CD4-positive, CD25-positive, alpha-beta regulatory T cell (primary cell): Measurements from ENCODE around the gene COP1. TPM values are rescaled to one million over a fixed set of nuclear protein-coding genes. Genes with fewer than 3 reads are reported as not detected.

Source experiments
- ATAC-seq, 2 donors: fragments of 150-1000 bp; cut with Tn5 transposase; one replicate each; pipeline ENCODE4 v1.10.0; 2021; ENCODE audit warnings: low read depth in 2 of 2, moderate number of reproducible peaks in 2 of 2, moderate library complexity in 1 of 2
- DNase-seq, 3 donors: peaks; one replicate each; pipeline versions ENCODE4 v3.0.0 to v3.0.0-alpha.2; 2012 to 2022; ENCODE audit warnings: mixed read lengths in 1 of 3
- H3K27ac ChIP-seq: one replicate; pipeline ENCODE4 v1.7.0; 2013; ENCODE audit warnings: mild to moderate bottlenecking, low read length; ENCODE audit not compliant: insufficient read depth, poor library complexity, severe bottlenecking
- H3K27me3 ChIP-seq: one replicate; pipeline ENCODE4 v1.7.0; 2013; ENCODE audit warnings: low read length; ENCODE audit not compliant: control insufficient read depth, insufficient read depth
- H3K36me3 ChIP-seq: one replicate; pipeline ENCODE4 v1.7.0; 2013; ENCODE audit warnings: mild to moderate bottlenecking, low read length, moderate library complexity; ENCODE audit not compliant: control insufficient read depth, insufficient read depth
- H3K4me1 ChIP-seq: 2 replicates; pipeline ENCODE4 v1.7.0; 2013; ENCODE audit warnings: mild to moderate bottlenecking, low read length; ENCODE audit not compliant: insufficient read depth, control insufficient read depth, poor library complexity, severe bottlenecking
- H3K4me3 ChIP-seq: one replicate; pipeline ENCODE4 v1.7.0; 2013; ENCODE audit warnings: low read depth, mild to moderate bottlenecking, low read length, moderate library complexity
- H3K9me3 ChIP-seq, 2 experiments: 1 replicate in 1 of 2; 2 replicates in 1 of 2; pipeline ENCODE4 v1.7.0; 2013; ENCODE audit warnings: low read length in 2 of 2, mild to moderate bottlenecking in 1 of 2, moderate library complexity in 1 of 2; ENCODE audit not compliant: control insufficient read depth in 2 of 2
- H3K27ac Mint-ChIP-seq, 3 donors: one replicate each; pipeline ENCODE4 v1.8.0; 2020 to 2022; ENCODE audit warnings: mild to moderate bottlenecking in 3 of 3, mixed read lengths in 3 of 3, moderate library complexity in 2 of 3
- H3K27me3 Mint-ChIP-seq: one replicate; pipeline ENCODE4 v1.8.0; 2022; ENCODE audit warnings: mild to moderate bottlenecking, mixed read lengths
- H3K36me3 Mint-ChIP-seq: one replicate; pipeline ENCODE4 v1.8.0; 2020; ENCODE audit warnings: mixed read lengths
- H3K4me1 Mint-ChIP-seq, 4 donors: one replicate each; pipeline ENCODE4 v1.8.0; 2020 to 2022; ENCODE audit warnings: mixed read lengths in 4 of 4, mild to moderate bottlenecking in 1 of 4
- H3K4me3 Mint-ChIP-seq, 4 donors: one replicate each; pipeline ENCODE4 v1.8.0; 2020 to 2022; ENCODE audit warnings: mild to moderate bottlenecking in 4 of 4, mixed read lengths in 4 of 4, moderate library complexity in 3 of 4
- H3K9me3 Mint-ChIP-seq, 7 donors: one replicate each; pipeline ENCODE4 v1.8.0; 2020 to 2022; ENCODE audit warnings: mixed read lengths in 7 of 7, mild to moderate bottlenecking in 3 of 7, moderate library complexity in 2 of 7
- polyA plus RNA-seq, 4 donors: library from polyadenylated mRNA; unstranded; fragments of 300-500 nt; fragmentation: Illumina TruSeq; gene quantifications; one replicate each; pipeline ENCODE4 v1.2.3, GENCODE V29; 2021
- total RNA-seq: library from RNA; stranded (reverse); gene quantifications from one replicate; pipeline ENCODE4 v1.2.3, GENCODE V29; 2022

COP1 gene
- total and polyA plus RNA-seq, 5 donors from 2014 or later: 37.7 to 53.9 (median 42.0) TPM

- Histone ChIP-seq H3K9me3 (peaks cover 0 to 27% of the 10 kb centered on the region in 2 experiments), H3K27ac (no peak overlapping the region), H3K4me3 (no peak overlapping the region), H3K36me3 (peaks cover 53% of the 10 kb centered on the region), H3K27me3 (no peaks in the 10 kb centered on the region), H3K4me1 (no peaks in the 10 kb centered on the region)
- H3K36me3 Mint-ChIP-seq: peaks cover 64% of the 10 kb centered on the region
- DNase-seq (no peak), ATAC-seq (no peak)
- peaks cover 0 to 36% (median 7%) of the 10 kb centered on the region in 7 donors for H3K9me3 Mint-ChIP-seq
- H3K27ac Mint-ChIP-seq: no peak overlapping the region
- peaks cover 10 to 22% (median 19%) of the 10 kb centered on the region in 4 donors for H3K4me1 Mint-ChIP-seq
- no peak overlapping the region for H3K4me3 Mint-ChIP-seq
- no peaks in the 10 kb centered on the region for H3K27me3 Mint-ChIP-seq
These were observed 226.0 kb downstream of the COP1 start for GRCh38 chr1:175981128-175981527.

DNA sequence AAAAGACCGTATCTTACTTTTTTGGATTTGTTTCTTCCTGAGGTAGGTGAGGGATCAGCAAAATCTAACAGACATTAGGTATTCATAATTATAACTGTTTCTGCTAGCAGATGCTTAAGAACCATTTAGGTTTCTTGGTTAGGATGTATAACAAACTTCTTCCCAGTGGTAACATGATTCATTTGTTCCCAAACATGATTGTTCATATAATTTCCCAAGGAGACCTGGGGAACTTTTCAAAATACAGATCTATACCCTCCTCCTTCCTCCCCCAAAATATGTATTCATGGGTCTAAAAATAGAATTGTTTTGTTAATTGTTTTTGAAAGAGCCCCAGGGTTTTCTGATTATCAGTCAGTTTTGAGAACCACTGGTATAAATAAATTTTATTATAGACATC, 228.2 kb downstream of the COP1 start:
- ATAC-seq (no peak), DNase-seq (no peak)
- Mint-ChIP-seq H3K4me3 (no peak overlapping the region), H3K4me1 (peaks cover 10 to 22% (median 19%) of the 10 kb centered on the region in 4 donors), H3K27me3 (no peaks in the 10 kb centered on the region), H3K9me3 (peaks cover 0 to 25% (median 4%) of the 10 kb centered on the region in 7 donors), H3K36me3 (peaks cover 46% of the 10 kb centered on the region), H3K27ac (no peak overlapping the region)
- H3K27me3 ChIP-seq: no peaks in the 10 kb centered on the region
- H3K9me3 ChIP-seq: peaks cover 0 to 10% of the 10 kb centered on the region in 2 experiments
- no peak overlapping the region for H3K4me3 ChIP-seq
- no peak overlapping the region for H3K27ac ChIP-seq
- H3K36me3 ChIP-seq: peaks cover 31% of the 10 kb centered on the region
- H3K4me1 ChIP-seq: no peaks in the 10 kb centered on the region

DNA sequence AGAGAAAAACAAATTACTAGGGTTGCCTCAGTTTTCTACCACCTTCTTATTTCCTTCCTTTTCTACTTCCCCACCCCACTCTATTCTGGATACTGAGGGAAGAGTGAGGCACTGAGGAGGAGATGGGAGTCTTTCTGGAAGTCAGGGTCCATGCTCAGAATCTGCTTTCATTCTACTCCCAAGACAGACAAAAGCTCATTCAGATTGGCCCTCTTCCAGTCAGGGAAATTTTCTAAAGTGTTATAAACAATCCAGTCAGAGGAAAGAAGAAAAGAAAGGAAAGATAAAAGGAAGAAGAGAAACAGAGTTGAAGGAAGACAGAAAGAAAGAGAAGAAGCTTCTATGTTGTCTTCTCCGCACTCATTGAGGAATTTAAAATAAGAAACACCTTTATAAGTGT, 228.6 kb downstream of the COP1 start:
- Mint-ChIP-seq H3K27ac (peak overlapping the region in 1 of 3 donors; percentile 94), H3K27me3 (no peaks in the 10 kb centered on the region), H3K9me3 (peaks cover 0 to 21% (median 3%) of the 10 kb centered on the region in 7 donors), H3K4me3 (no peak overlapping the region), H3K36me3 (peaks cover 45% of the 10 kb centered on the region), H3K4me1 (peaks cover 12 to 25% (median 19%) of the 10 kb centered on the region in 4 donors)
- Histone ChIP-seq H3K9me3 (peaks cover 0 to 5% of the 10 kb centered on the region in 2 experiments), H3K36me3 (peaks cover 26% of the 10 kb centered on the region), H3K27me3 (no peaks in the 10 kb centered on the region), H3K4me3 (no peak overlapping the region), H3K27ac (no peak overlapping the region), H3K4me1 (no peaks in the 10 kb centered on the region)
- DNase-seq (no peak), ATAC-seq (no peak)

- Histone ChIP-seq H3K27ac (no peak overlapping the region), H3K36me3 (peaks cover 16% of the 10 kb centered on the region), H3K9me3 (no peaks in the 10 kb centered on the region), H3K4me3 (no peak overlapping the region), H3K27me3 (no peaks in the 10 kb centered on the region), H3K4me1 (no peaks in the 10 kb centered on the region)
- H3K27me3 Mint-ChIP-seq: no peaks in the 10 kb centered on the region
- DNase-seq (no peak), ATAC-seq (no peak)
- peaks cover 33% of the 10 kb centered on the region for H3K36me3 Mint-ChIP-seq
- H3K9me3 Mint-ChIP-seq: peaks cover 0 to 8% (median 0%) of the 10 kb centered on the region in 7 donors
- H3K4me3 Mint-ChIP-seq: no peak overlapping the region
- peak overlapping the region in 1 of 3 donors; percentile 32 for H3K27ac Mint-ChIP-seq
- H3K4me1 Mint-ChIP-seq: peaks cover 13 to 22% (median 17%) of the 10 kb centered on the region in 4 donors
These were observed 230.0 kb downstream of the COP1 start for GRCh38 chr1:175976865-175977642.

DNA sequence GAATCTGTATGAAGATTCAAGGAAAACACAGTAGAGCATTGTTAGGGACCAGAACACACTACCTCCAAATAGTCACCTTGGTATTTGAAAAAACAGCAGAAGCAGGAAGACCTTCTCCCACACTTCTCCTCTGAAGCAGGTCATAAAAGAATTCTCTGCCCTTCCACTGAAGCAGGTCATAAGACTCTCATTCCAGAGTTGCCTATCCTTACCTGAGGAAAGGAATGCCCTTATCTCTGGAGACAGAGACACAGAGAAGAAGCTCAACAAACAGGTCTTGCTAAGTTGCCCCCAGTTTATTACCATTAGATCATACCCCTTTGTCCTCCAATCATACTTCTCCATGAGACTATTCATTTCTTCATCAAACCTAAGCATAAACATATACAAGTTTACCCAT, 237.9 kb downstream of the COP1 start:
- H3K9me3 ChIP-seq: no peaks in the 10 kb centered on the region
- ATAC-seq (no peak), DNase-seq (no peak)
- no peaks in the 10 kb centered on the region for H3K27me3 Mint-ChIP-seq
- no peaks in the 10 kb centered on the region for H3K4me1 ChIP-seq
- no peaks in the 10 kb centered on the region for H3K27me3 ChIP-seq
- H3K27ac Mint-ChIP-seq: no peak overlapping the region
- peaks cover 19% of the 10 kb centered on the region for H3K36me3 ChIP-seq
- H3K4me3 ChIP-seq: no peak overlapping the region
- H3K4me1 Mint-ChIP-seq: peaks cover 0 to 22% (median 7%) of the 10 kb centered on the region in 4 donors
- H3K9me3 Mint-ChIP-seq: peaks cover 0 to 2% (median 0%) of the 10 kb centered on the region in 7 donors
- H3K4me3 Mint-ChIP-seq: no peak overlapping the region
- H3K27ac ChIP-seq: no peak overlapping the region
- peaks cover 25% of the 10 kb centered on the region for H3K36me3 Mint-ChIP-seq

- Mint-ChIP-seq H3K27me3 (no peaks in the 10 kb centered on the region), H3K4me1 (peaks cover 0 to 22% (median 6%) of the 10 kb centered on the region in 4 donors), H3K27ac (no peak overlapping the region), H3K36me3 (peaks cover 22% of the 10 kb centered on the region), H3K9me3 (peaks cover 0 to 2% (median 0%) of the 10 kb centered on the region in 7 donors), H3K4me3 (no peak overlapping the region)
- Histone ChIP-seq H3K27ac (no peak overlapping the region), H3K27me3 (no peaks in the 10 kb centered on the region), H3K9me3 (no peaks in the 10 kb centered on the region), H3K4me1 (no peaks in the 10 kb centered on the region), H3K36me3 (peaks cover 19% of the 10 kb centered on the region), H3K4me3 (no peak overlapping the region)
- DNase-seq (no peak), ATAC-seq (no peak)
These were observed 238.5 kb downstream of the COP1 start for GRCh38 chr1:175968486-175969172.

GRCh38 chr1:175963740-175964139, 243.3 kb downstream of the COP1 start:
- no peaks in the 10 kb centered on the region for H3K27me3 Mint-ChIP-seq
- Histone ChIP-seq H3K36me3 (peaks cover 8% of the 10 kb centered on the region), H3K9me3 (no peaks in the 10 kb centered on the region), H3K4me3 (no peak overlapping the region), H3K27ac (no peak overlapping the region), H3K4me1 (no peaks in the 10 kb centered on the region), H3K27me3 (no peaks in the 10 kb centered on the region)
- peaks cover 0 to 2% (median 0%) of the 10 kb centered on the region in 7 donors for H3K9me3 Mint-ChIP-seq
- DNase-seq (no peak), ATAC-seq (no peak)
- H3K4me1 Mint-ChIP-seq: peaks cover 2 to 17% (median 11%) of the 10 kb centered on the region in 4 donors
- no peak overlapping the region for H3K4me3 Mint-ChIP-seq
- H3K36me3 Mint-ChIP-seq: peaks cover 28% of the 10 kb centered on the region
- no peak overlapping the region for H3K27ac Mint-ChIP-seq
